IPS DF 6.9 (cell line): Measurements from ENCODE around the gene CLDN4.

Source experiments
- DNase-seq: peaks from one replicate; pipeline ENCODE4 v3.0.0-alpha.2; 2013; ENCODE audit warnings: low read depth, low spot score
- H3K27ac ChIP-seq: one replicate; pipeline ENCODE4 v1.5.1; 2013; ENCODE audit warnings: low read length, control low read depth
- H3K27me3 ChIP-seq: 2 replicates; pipeline ENCODE4 v1.6.1; 2013; ENCODE audit warnings: mild to moderate bottlenecking, low read length; ENCODE audit not compliant: control insufficient read depth, insufficient read depth
- H3K36me3 ChIP-seq: 2 replicates; pipeline ENCODE4 v1.6.1; 2013; ENCODE audit warnings: low read length; ENCODE audit not compliant: control insufficient read depth, insufficient read depth
- H3K4me1 ChIP-seq: 2 replicates; pipeline ENCODE4 v1.6.1; 2013; ENCODE audit warnings: low read length; ENCODE audit not compliant: control insufficient read depth, insufficient read depth
- H3K4me3 ChIP-seq: 2 replicates; pipeline ENCODE4 v1.5.1; 2013; ENCODE audit warnings: mild to moderate bottlenecking, low read length
- H3K9me3 ChIP-seq: 2 replicates; pipeline ENCODE4 v1.6.1; 2013; ENCODE audit warnings: low read length, inconsistent platforms; ENCODE audit not compliant: control insufficient read depth, insufficient read depth
- WGBS: extraction: QIAGEN DNeasy Blood & Tissue Kit; methylation state at CpG from one replicate; pipeline ENCODE4 v1.1.7; 2013; ENCODE audit warnings: mixed read lengths, missing lambda C conversion rate; ENCODE audit not compliant: insufficient read length, insufficient coverage; 5-methylcytosine and 5-hydroxymethylcytosine counted together

CLDN4 gene

GRCh38 chr7:73858807-73859206 is 28.0 kb downstream of the CLDN4 start:
- no CpG with 5 or more reads among the region's 2 CpGs for WGBS
- Histone ChIP-seq H3K4me1 (no peaks in the 10 kb centered on the region), H3K9me3 (no peaks in the 10 kb centered on the region), H3K27ac (no peak overlapping the region), H3K36me3 (no peaks in the 10 kb centered on the region), H3K4me3 (no peak overlapping the region), H3K27me3 (no peaks in the 10 kb centered on the region)
- no peak for DNase-seq

GRCh38 chr7:73860859-73861258 is 30.1 kb downstream of the CLDN4 start, which contains the start of gene TMEM270:
TSS of gene TMEM270 (plus strand) at chr7:73861159. CDS start at chr7:73861195, 36 bp downstream.
- WGBS = no CpG with 5 or more reads among the region's 11 CpGs
- Histone ChIP-seq H3K4me1 (no peaks in the 10 kb centered on the region), H3K27ac (no peak within 1 kb of the TSS), H3K4me3 (no peak within 1 kb of the TSS), H3K36me3 (no peaks in the 10 kb centered on the region), H3K27me3 (no peaks in the 10 kb centered on the region), H3K9me3 (no peaks in the 10 kb centered on the region)
- DNase-seq = no peak

- WGBS = no CpG with 5 or more reads among the region's 12 CpGs
- DNase-seq = no peak
- no peaks in the 10 kb centered on the region for H3K4me1 ChIP-seq
Observed at GRCh38 chr7:73861305-73861704, 30.5 kb downstream of the CLDN4 start.

GRCh38 chr7:73864981-73865711 is 34.4 kb downstream of the CLDN4 start:
- no peaks in the 10 kb centered on the region for H3K27me3 ChIP-seq
- no peak overlapping the region for H3K27ac ChIP-seq
- no peaks in the 10 kb centered on the region for H3K36me3 ChIP-seq
- H3K4me3 ChIP-seq = no peak overlapping the region
- no peak for DNase-seq
- H3K4me1 ChIP-seq = peaks cover 4% of the 10 kb centered on the region
- H3K9me3 ChIP-seq = no peaks in the 10 kb centered on the region
- WGBS = no CpG with 5 or more reads among the region's 8 CpGs

More at GRCh38 chr7:73861305-73861704, 30.5 kb downstream of the CLDN4 start:
- Histone ChIP-seq H3K36me3 (no peaks in the 10 kb centered on the region), H3K9me3 (no peaks in the 10 kb centered on the region), H3K27ac (no peak overlapping the region), H3K27me3 (no peaks in the 10 kb centered on the region), H3K4me3 (no peak overlapping the region)

GRCh38 chr7:73865738-73866445 is 35.1 kb downstream of the CLDN4 start:
- Histone ChIP-seq H3K9me3 (no peaks in the 10 kb centered on the region), H3K27me3 (no peaks in the 10 kb centered on the region), H3K4me3 (no peak overlapping the region), H3K4me1 (peaks cover 5% of the 10 kb centered on the region), H3K27ac (no peak overlapping the region), H3K36me3 (no peaks in the 10 kb centered on the region)
- no CpG with 5 or more reads among the region's 6 CpGs for WGBS
- no peak for DNase-seq

GRCh38 chr7:73866446-73866767 is 35.6 kb downstream of the CLDN4 start:
- no peak overlapping the region for H3K4me3 ChIP-seq
- H3K27ac ChIP-seq = no peak overlapping the region
- H3K4me1 ChIP-seq = peaks cover 6% of the 10 kb centered on the region
- no CpG with 5 or more reads among the region's 1 CpG for WGBS
- H3K27me3 ChIP-seq = no peaks in the 10 kb centered on the region
- H3K36me3 ChIP-seq = no peaks in the 10 kb centered on the region
- no peak for DNase-seq
- no peaks in the 10 kb centered on the region for H3K9me3 ChIP-seq

- no CpG with 5 or more reads among the region's 24 CpGs for WGBS
- no peak for DNase-seq
Observed at GRCh38 chr7:73869011-73869798, 38.4 kb downstream of the CLDN4 start.

GRCh38 chr7:73870041-73870492 is 39.3 kb downstream of the CLDN4 start:
- no peaks in the 10 kb centered on the region for H3K9me3 ChIP-seq
- no peak overlapping the region for H3K4me3 ChIP-seq
- H3K27me3 ChIP-seq = no peaks in the 10 kb centered on the region
- peaks cover 8% of the 10 kb centered on the region for H3K4me1 ChIP-seq
- no CpG with 5 or more reads among the region's 15 CpGs for WGBS
- DNase-seq = no peak
- H3K36me3 ChIP-seq = no peaks in the 10 kb centered on the region
- no peak overlapping the region for H3K27ac ChIP-seq

More at GRCh38 chr7:73869011-73869798, 38.4 kb downstream of the CLDN4 start:
- no peaks in the 10 kb centered on the region for H3K27me3 ChIP-seq
- no peaks in the 10 kb centered on the region for H3K36me3 ChIP-seq
- H3K27ac ChIP-seq = no peak overlapping the region
- peaks cover 8% of the 10 kb centered on the region for H3K4me1 ChIP-seq
- H3K4me3 ChIP-seq = no peak overlapping the region
- no peaks in the 10 kb centered on the region for H3K9me3 ChIP-seq

- Histone ChIP-seq H3K4me1 (peaks cover 8% of the 10 kb centered on the region), H3K4me3 (no peak overlapping the region), H3K27ac (no peak overlapping the region), H3K9me3 (no peaks in the 10 kb centered on the region), H3K36me3 (no peaks in the 10 kb centered on the region), H3K27me3 (no peaks in the 10 kb centered on the region)
- WGBS = no CpG with 5 or more reads among the region's 20 CpGs
- DNase-seq = no peak
Observed at GRCh38 chr7:73871163-73872011, 40.6 kb downstream of the CLDN4 start.
